MM.1S (cell line): ENCODE data around the gene UTF1.
"Not testable (repeated sequence)": the region's sequence is repeated elsewhere in the genome, so short reads cannot be mapped to it uniquely, and the experiment has no call there.

Experiments used
- DNase-seq: peaks from one replicate; pipeline ENCODE4 v3.0.0-alpha.2; 2015
- H2AFZ ChIP-seq: fragments of 300-600 bp; sonication (generic); 2 replicates; pipeline ENCODE4 v1.6.0; 2016; ENCODE audit warnings: antibody characterized with exemption, low read length
- H3F3A ChIP-seq: fragments of 300-600 bp; sonication (generic); 2 replicates; pipeline ENCODE4 v1.6.1; 2016; ENCODE audit warnings: mild to moderate bottlenecking, antibody characterized with exemption, low read length, moderate library complexity, mixed read lengths; ENCODE audit not compliant: insufficient read depth
- H3K27ac ChIP-seq: fragments of 300-600 bp; sonication (generic); 2 replicates; pipeline ENCODE4 v1.5.1; 2016; ENCODE audit warnings: mild to moderate bottlenecking, low read length
- H3K27me3 ChIP-seq: fragments of 300-600 bp; sonication (generic); replicated peaks from 2 replicates; pipeline ENCODE4 v1.6.0; 2016; ENCODE audit warnings: low read length; ENCODE audit not compliant: insufficient read depth
- H3K36me3 ChIP-seq: fragments of 300-600 bp; sonication (generic); replicated peaks from 2 replicates; pipeline ENCODE4 v1.6.1; 2016; ENCODE audit warnings: mild to moderate bottlenecking, low read length, mixed read lengths; ENCODE audit not compliant: insufficient read depth
- H3K4me1 ChIP-seq: fragments of 300-600 bp; sonication (generic); 2 replicates; pipeline ENCODE4 v1.6.1; 2016; ENCODE audit warnings: low read length, mixed read lengths
- H3K4me2 ChIP-seq: fragments of 300-600 bp; sonication (generic); 2 replicates; pipeline ENCODE4 v1.6.0; 2016; ENCODE audit warnings: low read depth, low read length
- H3K4me3 ChIP-seq: fragments of 300-600 bp; sonication (generic); 2 replicates; pipeline ENCODE4 v1.5.1; 2016; ENCODE audit warnings: low read length, mixed read lengths
- H3K79me2 ChIP-seq: fragments of 300-600 bp; sonication (generic); 2 replicates; pipeline ENCODE4 v1.6.1; 2016; ENCODE audit warnings: mixed run types, low read length, mixed read lengths
- H3K9ac ChIP-seq: fragments of 300-600 bp; sonication (generic); 2 replicates; pipeline ENCODE4 v1.6.1; 2016; ENCODE audit warnings: low read length, mixed read lengths
- H3K9me2 ChIP-seq: fragments of 300-600 bp; sonication (generic); replicated peaks from 2 replicates; pipeline ENCODE4 v1.6.1; 2016; ENCODE audit warnings: mild to moderate bottlenecking, low read length, mixed read lengths; ENCODE audit not compliant: insufficient read depth
- H3K9me3 ChIP-seq: fragments of 300-600 bp; sonication (generic); replicated peaks from 2 replicates; pipeline ENCODE4 v1.6.1; 2016; ENCODE audit warnings: mild to moderate bottlenecking, low read length, mixed read lengths; ENCODE audit not compliant: insufficient read depth
- H4K20me1 ChIP-seq: fragments of 300-600 bp; sonication (generic); 2 replicates; pipeline ENCODE4 v1.6.1; 2016; ENCODE audit warnings: mild to moderate bottlenecking, low read length, moderate library complexity, mixed read lengths; ENCODE audit not compliant: insufficient read depth
- EZH2 ChIP-seq: fragments of 300-600 bp; sonication (generic); optimal IDR thresholded peaks from 2 replicates; pipeline ENCODE3; 2017; ENCODE audit warnings: low read depth, mild to moderate bottlenecking, antibody characterized with exemption, low read length, mixed read lengths
- EZH2phosphoT487 ChIP-seq: fragments of 300-600 bp; sonication (generic); IDR thresholded peaks from 2 replicates; pipeline ENCODE4 v1.6.1; 2018; ENCODE audit warnings: antibody characterized with exemption, low read length
- TF ChIP-seq, protein P1 (sequence below): fragments of 300-600 bp; sonication (generic); IDR thresholded peaks from 2 replicates; pipeline ENCODE4 v1.5.1; 2016; ENCODE audit warnings: antibody characterized with exemption, low read length, mixed read lengths

Gene UTF1

DNA sequence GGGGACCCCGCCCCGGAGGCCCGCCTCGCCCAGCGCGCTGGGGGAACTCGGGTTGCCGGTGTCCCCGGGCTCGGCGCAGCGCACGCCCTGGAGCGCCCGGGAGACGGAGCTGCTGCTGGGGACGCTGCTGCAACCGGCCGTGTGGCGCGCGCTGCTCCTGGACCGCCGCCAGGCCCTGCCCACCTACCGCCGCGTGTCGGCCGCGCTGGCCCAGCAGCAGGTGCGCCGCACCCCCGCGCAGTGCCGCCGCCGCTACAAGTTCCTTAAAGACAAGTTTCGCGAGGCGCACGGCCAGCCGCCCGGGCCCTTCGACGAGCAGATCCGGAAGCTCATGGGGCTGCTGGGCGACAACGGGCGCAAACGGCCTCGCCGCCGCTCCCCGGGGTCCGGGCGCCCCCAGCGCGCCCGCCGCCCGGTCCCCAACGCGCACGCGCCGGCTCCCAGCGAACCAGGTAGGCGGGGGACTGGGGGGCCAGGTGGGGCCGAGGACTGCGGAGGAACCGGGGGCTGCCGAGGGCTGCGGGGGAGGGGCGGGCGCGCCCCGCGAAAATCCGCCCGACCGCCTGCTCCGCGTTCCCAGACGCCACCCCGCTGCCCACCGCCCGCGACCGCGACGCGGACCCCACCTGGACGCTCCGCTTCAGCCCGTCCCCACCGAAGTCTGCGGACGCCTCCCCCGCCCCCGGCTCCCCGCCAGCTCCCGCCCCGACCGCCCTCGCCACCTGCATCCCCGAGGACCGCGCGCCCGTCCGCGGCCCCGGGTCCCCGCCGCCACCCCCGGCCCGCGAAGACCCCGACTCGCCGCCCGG lies 574 bp downstream of the UTF1 start:
- Histone ChIP-seq H3K4me2 (no peak overlapping the region), H3K4me3 (no peak overlapping the region), H2AFZ (no peak overlapping the region), H3K9me2 (no peaks in the 10 kb centered on the region), H3K9me3 (no peaks in the 10 kb centered on the region), H3K27ac (no peak overlapping the region), H3K36me3 (no peaks in the 10 kb centered on the region), H3K9ac (no peak overlapping the region), H3K4me1 (no peaks in the 10 kb centered on the region), H4K20me1 (no peaks in the 10 kb centered on the region), H3K79me2 (no peaks in the 10 kb centered on the region), H3F3A (no peaks in the 10 kb centered on the region), H3K27me3 (peaks cover 68% of the 10 kb centered on the region)
- no peak for DNase-seq
- TF ChIP-seq, protein P1, sequence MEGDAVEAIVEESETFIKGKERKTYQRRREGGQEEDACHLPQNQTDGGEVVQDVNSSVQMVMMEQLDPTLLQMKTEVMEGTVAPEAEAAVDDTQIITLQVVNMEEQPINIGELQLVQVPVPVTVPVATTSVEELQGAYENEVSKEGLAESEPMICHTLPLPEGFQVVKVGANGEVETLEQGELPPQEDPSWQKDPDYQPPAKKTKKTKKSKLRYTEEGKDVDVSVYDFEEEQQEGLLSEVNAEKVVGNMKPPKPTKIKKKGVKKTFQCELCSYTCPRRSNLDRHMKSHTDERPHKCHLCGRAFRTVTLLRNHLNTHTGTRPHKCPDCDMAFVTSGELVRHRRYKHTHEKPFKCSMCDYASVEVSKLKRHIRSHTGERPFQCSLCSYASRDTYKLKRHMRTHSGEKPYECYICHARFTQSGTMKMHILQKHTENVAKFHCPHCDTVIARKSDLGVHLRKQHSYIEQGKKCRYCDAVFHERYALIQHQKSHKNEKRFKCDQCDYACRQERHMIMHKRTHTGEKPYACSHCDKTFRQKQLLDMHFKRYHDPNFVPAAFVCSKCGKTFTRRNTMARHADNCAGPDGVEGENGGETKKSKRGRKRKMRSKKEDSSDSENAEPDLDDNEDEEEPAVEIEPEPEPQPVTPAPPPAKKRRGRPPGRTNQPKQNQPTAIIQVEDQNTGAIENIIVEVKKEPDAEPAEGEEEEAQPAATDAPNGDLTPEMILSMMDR = no peak
- no peak for TF ChIP-seq EZH2phosphoT487
- TF ChIP-seq EZH2 = no peak

DNA sequence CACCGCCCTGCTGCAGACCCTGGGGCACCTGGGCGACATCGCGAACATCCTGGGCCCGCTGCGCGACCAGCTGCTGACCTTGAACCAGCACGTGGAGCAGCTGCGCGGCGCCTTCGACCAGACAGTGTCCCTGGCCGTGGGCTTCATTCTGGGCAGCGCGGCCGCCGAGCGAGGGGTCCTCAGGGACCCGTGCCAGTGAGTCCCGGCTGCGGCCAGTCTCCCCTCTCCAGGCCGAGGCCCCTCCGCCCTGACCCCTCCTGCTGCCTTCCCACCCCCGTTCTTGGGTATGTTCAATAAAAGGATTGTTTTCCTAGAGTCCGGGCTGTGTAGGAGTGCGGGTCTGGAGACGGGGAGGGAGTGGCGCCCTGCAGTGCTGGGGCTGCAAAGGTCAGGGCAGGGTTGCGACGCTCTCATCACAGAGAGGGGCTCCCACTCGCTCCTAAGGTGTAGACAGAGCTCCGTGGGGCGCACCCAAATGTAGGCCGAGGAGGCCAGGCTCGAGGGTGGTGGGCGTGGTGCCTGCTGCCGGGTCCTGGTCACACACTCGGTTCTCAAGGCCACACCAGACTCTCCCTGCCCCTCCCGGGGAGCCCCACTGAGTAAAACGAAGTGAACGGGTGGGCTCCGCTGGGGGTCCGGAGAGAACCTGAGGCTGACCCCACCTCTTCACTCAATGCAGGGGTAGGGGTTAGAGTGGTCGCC lies 1.4 kb downstream of the UTF1 start:
- Histone ChIP-seq H3K9me3 (no peaks in the 10 kb centered on the region), H3K36me3 (no peaks in the 10 kb centered on the region), H3K4me3 (no peak overlapping the region), H3K9me2 (no peaks in the 10 kb centered on the region), H3F3A (no peaks in the 10 kb centered on the region), H4K20me1 (no peaks in the 10 kb centered on the region), H3K4me1 (no peaks in the 10 kb centered on the region), H3K27me3 (peaks cover 68% of the 10 kb centered on the region), H2AFZ (no peak overlapping the region), H3K9ac (no peak overlapping the region), H3K4me2 (no peak overlapping the region), H3K79me2 (no peaks in the 10 kb centered on the region), H3K27ac (no peak overlapping the region)
- TF ChIP-seq, protein P1 = no peak
- no peak for TF ChIP-seq EZH2phosphoT487
- no peak for TF ChIP-seq EZH2
- DNase-seq = no peak

DNA sequence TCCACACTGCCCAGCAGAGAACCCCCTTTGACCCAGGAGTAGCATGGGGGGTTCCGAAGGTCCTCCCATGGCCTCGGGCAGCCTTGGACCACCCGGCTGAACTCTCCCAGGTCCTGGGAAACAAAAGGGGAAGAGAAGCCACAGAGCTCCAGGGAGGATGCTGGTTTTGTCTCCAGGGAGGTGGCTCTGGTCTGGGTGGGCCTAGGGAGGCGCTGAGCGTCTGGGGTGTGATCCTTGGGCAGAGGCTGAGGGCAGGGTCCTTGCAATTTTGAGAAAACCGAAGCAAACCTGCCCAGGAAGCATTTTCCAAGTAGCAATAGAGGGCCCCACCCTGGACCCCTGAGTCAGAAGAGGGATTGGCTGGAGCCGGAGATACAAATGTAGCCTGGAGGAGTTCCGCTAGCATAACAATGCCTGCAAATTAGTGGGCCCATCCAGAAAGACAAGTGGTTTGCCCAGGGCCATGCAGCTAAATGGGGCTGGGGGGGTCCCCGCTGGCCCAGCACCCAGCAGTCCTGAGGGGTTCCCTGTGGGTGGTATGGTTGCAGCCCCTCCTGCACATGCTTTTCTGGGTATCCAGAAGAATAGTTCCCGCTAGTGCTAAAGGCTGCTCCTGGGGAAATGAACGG lies 2.0 kb downstream of the UTF1 start:
- H2AFZ ChIP-seq = no peak overlapping the region
- no peak for DNase-seq
- no peaks in the 10 kb centered on the region for H3K9me2 ChIP-seq
- H4K20me1 ChIP-seq = no peaks in the 10 kb centered on the region
- TF ChIP-seq EZH2 = no peak
- TF ChIP-seq, protein P1 = no peak
- no peaks in the 10 kb centered on the region for H3F3A ChIP-seq
- H3K4me2 ChIP-seq = no peak overlapping the region
- H3K9ac ChIP-seq = no peak overlapping the region
- H3K9me3 ChIP-seq = no peaks in the 10 kb centered on the region
- peaks cover 68% of the 10 kb centered on the region for H3K27me3 ChIP-seq
- no peaks in the 10 kb centered on the region for H3K36me3 ChIP-seq
- H3K27ac ChIP-seq = no peak overlapping the region
- no peaks in the 10 kb centered on the region for H3K79me2 ChIP-seq
- no peak overlapping the region for H3K4me3 ChIP-seq
- H3K4me1 ChIP-seq = no peaks in the 10 kb centered on the region

DNA sequence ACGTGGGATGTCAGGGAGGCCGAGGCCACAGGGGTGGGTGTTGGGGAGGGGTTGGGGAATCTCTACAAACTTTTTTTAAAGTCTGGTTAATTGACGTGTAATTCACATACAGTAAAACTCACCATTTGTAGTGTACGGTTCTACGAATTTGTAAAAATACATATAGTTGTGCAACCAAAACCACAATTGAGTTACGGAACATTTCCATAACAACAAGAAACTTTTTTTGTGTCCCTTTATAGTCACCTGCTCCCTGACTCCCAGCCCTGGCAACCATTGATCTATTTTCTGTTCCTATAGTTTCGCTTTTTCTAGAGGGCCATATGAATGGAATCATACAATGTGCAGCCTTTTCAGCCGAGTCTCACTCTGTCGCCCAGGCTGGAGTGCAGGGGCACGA lies 4.8 kb downstream of the UTF1 start:
- H3K9me3 ChIP-seq, H3K4me1 ChIP-seq, H3K4me3 ChIP-seq, H3F3A ChIP-seq, DNase-seq, H3K79me2 ChIP-seq, H3K27ac ChIP-seq, H3K9ac ChIP-seq, H2AFZ ChIP-seq, H3K9me2 ChIP-seq, H4K20me1 ChIP-seq, H3K36me3 ChIP-seq, H3K4me2 ChIP-seq: not testable (repeated sequence)
- peaks cover 70% of the 10 kb centered on the region for H3K27me3 ChIP-seq
